ENCODE results near the gene TTC28. TPM values are rescaled to one million over a fixed set of nuclear protein-coding genes. Genes with fewer than 3 reads are reported as not detected.

The TTC28 gene
- total RNA-seq, 1 donor from 2014 or later, result 5.5 TPM

- ATAC-seq, result peak; percentile 50
These were observed 660.3 kb downstream of the TTC28 start for GRCh38 chr22:28019360-28019759.

- no peak for ATAC-seq
These were observed 661.1 kb downstream of the TTC28 start for GRCh38 chr22:28018461-28018927.

GRCh38 chr22:28017859-28018258, 661.8 kb downstream of the TTC28 start:
- ATAC-seq, result no peak

- no peak for ATAC-seq
These were observed 662.2 kb downstream of the TTC28 start for GRCh38 chr22:28017558-28017820.

GRCh38 chr22:28016781-28017557, 662.7 kb downstream of the TTC28 start:
- ATAC-seq, result no peak

DNA sequence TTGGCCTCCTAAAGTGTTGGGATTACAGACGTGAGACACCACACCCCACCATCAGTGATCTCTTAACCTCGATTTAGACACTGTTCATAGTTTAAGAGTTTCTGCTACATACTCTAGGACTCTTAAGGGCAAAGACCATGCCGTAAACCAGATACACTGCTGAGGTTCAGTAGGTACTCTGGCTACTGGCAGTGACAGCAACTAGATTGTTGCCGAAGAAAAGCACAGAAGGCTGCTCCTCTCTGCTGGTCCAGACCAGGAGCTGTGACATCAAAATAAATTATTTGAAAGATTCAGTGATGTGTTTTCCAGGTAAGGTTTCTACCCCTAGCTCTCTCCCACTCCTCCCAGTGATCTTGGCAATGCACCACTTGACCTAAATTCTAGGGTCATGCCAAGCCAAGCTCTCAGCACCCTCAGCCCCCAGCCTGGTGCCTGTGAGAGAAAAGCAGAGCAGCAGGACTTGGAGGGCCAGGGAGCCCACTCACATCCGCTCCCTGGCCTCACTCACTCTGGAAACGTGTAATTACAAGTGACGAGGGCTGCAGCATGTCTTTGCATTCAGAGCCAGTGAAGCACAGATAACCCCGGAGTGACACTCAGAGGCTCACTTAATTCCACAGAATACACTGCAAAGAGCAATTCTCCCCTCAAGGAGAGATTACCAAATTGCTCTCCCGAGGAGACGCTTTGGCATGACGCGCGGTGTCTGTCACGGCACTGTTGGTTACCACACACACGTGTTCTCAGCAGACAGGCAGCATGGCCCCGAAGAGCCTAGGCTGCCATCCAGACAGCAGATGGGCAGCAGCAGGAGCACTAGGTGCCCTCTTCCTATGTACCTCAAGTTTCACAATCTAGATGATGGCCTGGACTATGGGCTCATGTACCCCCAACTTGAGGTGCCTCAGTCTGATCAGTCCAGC, 663.7 kb downstream of the TTC28 start:
- ATAC-seq, result peak; percentile 2

DNA sequence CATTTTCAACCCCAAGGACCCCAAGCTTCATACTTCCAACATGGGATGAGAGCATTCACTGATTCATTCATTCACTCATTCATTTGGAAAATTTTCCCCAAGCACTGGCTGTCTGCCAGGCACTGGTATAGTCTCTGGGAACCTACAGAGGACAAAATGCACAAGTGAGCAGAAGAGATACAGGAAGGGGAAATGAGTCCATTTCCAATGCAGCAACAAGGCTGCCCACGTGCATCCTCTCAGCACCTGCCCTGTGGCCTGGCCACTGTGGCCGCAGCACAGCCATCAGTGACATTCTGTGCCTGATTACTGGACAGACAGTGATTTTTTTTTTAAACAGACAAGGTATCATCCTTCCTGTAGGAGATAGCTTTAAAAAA, 664.6 kb downstream of the TTC28 start:
- no peak for ATAC-seq

DNA sequence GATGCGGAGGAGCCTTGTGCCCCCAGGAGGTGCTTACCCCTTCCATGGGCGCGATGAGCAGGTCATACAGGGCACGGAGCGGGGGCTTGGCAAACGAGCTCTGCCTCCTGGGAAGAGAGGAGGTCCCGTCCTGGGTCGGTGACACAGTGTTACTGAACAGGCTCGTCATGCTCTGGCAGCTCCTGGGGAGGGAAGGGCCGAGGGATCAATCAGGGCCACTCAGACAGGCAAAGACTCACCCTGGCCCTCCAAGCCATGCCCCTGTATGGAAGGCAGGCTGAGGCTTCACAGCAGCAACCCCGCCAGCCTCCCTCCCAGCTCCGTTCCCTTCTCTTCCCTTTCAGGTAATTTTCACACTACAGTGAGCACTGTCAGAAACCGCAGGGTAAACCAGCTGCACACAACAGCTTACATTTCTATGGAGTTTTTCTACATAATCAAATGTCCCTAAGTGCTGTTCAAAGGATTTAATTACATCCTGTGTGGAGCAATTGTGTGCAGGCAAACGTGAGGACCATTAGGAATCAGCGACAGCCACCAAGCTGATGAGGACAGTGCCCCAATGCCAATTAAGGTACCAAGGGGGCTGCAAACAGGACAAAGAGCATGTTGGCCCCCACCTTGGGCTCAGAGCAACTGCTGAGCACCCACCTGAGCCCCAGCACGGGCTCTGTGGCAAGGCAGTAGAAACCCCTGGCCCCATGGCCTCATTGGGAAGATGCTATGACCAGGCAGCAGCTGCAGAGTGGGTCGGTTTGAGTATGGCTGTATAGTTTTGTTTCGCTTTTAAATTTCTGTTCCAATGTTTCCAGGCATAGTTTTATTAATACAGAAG, 665.2 kb downstream of the TTC28 start:
- peak; percentile 14 for ATAC-seq

GRCh38 chr22:28013611-28014010, 666.0 kb downstream of the TTC28 start:
- no peak for ATAC-seq

DNA sequence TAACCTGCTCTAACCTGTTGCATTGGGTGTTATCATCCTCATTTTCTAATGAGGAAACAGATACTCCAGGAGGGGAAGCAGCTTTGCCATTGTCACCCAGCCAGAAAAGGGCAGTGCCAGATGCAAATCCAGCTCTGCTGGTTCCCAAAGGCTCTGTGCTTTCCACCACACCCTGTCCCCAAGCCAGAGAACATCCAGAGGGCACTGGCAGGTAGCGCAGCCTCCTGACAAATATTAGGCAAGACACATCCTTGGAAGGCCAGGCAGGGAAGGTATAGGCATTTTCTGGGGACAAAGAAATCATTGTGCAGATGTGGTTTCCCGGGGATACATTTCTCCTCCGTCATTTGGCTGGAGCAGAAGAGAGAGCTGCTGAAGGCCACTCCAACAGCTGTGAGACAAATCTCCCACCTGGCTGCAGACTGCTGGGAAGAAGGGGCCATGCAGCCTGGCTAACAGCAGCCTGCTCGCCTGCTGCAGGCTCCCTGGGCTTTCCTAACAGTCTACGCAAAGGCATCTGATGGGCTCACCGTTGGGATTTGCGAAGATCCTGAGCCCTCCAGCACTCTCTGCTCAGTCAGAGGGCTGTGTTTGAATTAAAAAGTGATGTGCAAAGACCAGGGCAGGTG, 666.7 kb downstream of the TTC28 start:
- peak; percentile 86 for ATAC-seq

DNA sequence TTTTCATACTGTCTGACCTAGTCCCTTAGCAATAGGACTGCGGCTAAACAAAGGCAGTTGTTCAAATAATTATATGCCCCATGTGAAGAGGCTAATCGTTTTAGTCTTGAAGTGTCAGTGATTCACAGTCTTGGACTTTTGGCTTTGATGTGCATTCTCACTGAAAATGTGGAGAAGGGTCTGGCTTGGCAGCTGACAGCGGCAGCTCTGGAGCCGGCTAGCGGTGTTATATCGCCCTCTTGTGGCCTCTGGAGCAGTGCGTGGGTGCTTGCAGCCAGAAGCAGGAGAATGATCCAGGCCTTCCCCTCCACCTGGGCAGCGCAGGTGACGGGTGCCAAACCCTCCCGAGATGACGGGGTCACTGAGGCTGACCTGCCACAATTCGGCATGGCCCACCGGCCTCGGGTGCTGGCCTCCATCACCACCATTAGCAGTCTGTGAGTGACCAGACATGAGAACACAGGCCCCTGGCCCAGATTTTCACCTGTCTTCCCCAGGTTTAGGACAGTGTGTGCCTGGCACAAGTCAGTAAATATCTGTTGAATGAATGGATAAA, 670.3 kb downstream of the TTC28 start:
- ATAC-seq, result peak; percentile 42

- no peak for ATAC-seq
These were observed 671.0 kb downstream of the TTC28 start for GRCh38 chr22:28008649-28009048.

GRCh38 chr22:28008056-28008455, 671.6 kb downstream of the TTC28 start:
- ATAC-seq, result no peak

- no peak for ATAC-seq
These were observed 673.4 kb downstream of the TTC28 start for GRCh38 chr22:28006271-28006670.

- no peak for ATAC-seq
These were observed 674.1 kb downstream of the TTC28 start for GRCh38 chr22:28005513-28005912.

DNA sequence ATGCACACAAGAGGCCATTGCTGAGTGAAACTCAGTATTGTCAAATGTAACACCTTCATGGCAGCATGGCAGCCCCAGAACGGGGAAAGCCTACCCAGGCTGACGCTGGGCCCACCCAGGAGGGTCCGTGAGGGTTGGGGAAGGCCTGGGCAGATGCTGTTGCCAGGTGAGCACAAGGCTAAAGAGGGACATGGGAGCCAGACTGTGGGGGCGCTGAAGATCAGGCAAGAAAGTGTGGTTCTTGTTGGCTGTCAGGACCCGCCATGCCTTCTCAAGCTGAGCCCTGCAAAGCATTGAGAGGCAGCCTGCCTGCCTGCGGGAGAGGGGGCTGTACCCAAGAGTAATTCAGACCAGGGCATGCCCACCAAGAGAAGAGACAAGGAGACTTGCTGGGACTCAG, 675.6 kb downstream of the TTC28 start:
- no peak for ATAC-seq

DNA sequence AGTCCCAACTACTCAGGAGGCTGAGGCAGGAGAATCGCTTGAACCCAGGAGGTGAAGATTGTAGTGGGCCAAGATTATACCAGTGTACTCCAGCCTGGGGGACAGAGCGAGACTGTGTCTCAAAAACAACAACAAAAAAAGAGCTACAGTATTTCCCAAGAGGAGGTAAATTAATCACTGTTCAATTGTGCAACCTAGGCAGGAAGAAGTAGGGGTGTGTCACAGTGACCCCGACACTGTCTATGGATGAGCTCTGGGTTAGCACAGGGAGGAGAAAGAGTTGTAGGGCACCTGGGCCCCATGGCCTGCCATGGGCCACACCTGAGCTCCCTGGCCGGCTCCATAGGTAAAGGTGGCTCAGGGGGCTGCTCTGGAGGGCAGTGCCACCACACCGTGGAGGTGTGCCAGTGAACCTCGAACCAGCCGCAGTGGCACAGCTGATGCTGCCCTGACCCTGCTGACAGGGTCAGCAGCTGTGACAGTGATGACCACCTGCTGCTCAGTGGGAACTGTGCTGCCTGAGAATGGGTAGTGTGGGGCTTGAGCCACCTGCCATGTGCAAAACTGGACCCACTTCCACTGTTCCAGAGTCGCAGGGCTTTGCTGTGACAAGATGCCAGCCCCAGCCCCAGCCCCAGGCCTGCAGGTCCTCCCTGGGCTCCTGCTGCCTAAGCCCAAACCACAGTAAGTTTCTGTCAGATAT, 676.6 kb downstream of the TTC28 start:
- peak; percentile 64 for ATAC-seq

GRCh38 chr22:28002181-28002700, 677.4 kb downstream of the TTC28 start:
- ATAC-seq, result no peak

GRCh38 chr22:28001171-28001835, 678.3 kb downstream of the TTC28 start:
- no peak for ATAC-seq

DNA sequence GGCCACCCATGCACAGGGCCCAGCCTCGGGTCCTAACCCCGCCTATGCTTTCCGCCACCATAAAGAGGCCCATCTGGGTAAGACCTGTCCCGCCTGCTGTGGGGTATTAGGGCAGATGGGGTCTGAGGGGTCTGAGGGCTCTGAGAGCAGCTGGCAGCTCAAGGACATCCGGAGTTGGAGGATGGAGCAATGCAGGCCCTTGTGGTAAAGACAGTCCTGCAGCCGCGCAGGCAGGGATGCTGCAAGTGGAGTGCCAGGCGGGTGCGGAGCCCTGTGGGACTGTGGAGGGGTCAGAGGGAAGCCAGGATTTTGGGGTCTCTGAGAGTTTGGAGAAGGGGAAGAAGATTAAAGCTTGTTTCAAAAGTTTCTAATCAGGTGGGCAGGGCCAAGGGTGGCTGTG, 679.3 kb downstream of the TTC28 start:
- ATAC-seq, result no peak

- ATAC-seq, result no peak
These were observed 679.8 kb downstream of the TTC28 start for GRCh38 chr22:27999876-28000275.
